Daoy (cell line): ENCODE data around the gene ZNF441. TPM values are rescaled to one million over a fixed set of nuclear protein-coding genes. Genes with fewer than 3 reads are reported as not detected.
"Not testable (repeated sequence)": the region's sequence is repeated elsewhere in the genome, so short reads cannot be mapped to it uniquely, and the experiment has no call there.

Experiments
- DNase-seq: peaks from one replicate; pipeline ENCODE4 v3.0.0-alpha.2; 2015; ENCODE audit warnings: low read depth
- total RNA-seq: library from RNA; depleted of rRNA; stranded (reverse); fragments of >200 nt; shearing (Covaris generic); gene quantifications from 2 replicates; pipeline ENCODE4 v1.2.3, GENCODE V29; 2014; rRNA removed

Gene ZNF441
- 2.3 and 4.1 TPM in 2 replicates for total RNA-seq

- peak; percentile 94 for DNase-seq
Observed at GRCh38 chr19:11766597-11767591, at the start of gene ZNF441. ZNF441 (plus strand) TSS chr19:11767000; CDS start chr19:11767194, 194 bp downstream.

- no peak for DNase-seq
Observed at GRCh38 chr19:11721681-11722080, 45.1 kb upstream of the ZNF441 start.

- no peak for DNase-seq
Observed at GRCh38 chr19:11722414-11722813, 44.4 kb upstream of the ZNF441 start.

GRCh38 chr19:11729586-11729985 is 37.2 kb upstream of the ZNF441 start:
- no peak for DNase-seq

- no peak for DNase-seq
Observed at GRCh38 chr19:11735375-11735774, 31.4 kb upstream of the ZNF441 start.

GRCh38 chr19:11736696-11737095 is 30.1 kb upstream of the ZNF441 start:
- DNase-seq: peak; percentile 46

- peak; percentile 46 for DNase-seq
Observed at GRCh38 chr19:11737964-11738745, 28.6 kb upstream of the ZNF441 start.

GRCh38 chr19:11738746-11739620 is 27.8 kb upstream of the ZNF441 start, which contains the start of gene ZNF823:
ZNF823 (minus strand) TSS chr19:11738946; CDS start chr19:11738819, 127 bp downstream.
- DNase-seq: peak; percentile 99

- peak; percentile 22 for DNase-seq
Observed at GRCh38 chr19:11745869-11746268, 20.9 kb upstream of the ZNF441 start.

- DNase-seq: no peak
Observed at GRCh38 chr19:11747277-11747676, 19.5 kb upstream of the ZNF441 start.

- no peak for DNase-seq
Observed at GRCh38 chr19:11749751-11750150, 17.0 kb upstream of the ZNF441 start.

- DNase-seq: no peak
Observed at GRCh38 chr19:11752244-11752736, 14.5 kb upstream of the ZNF441 start.

- no peak for DNase-seq
Observed at GRCh38 chr19:11754663-11755062, 12.1 kb upstream of the ZNF441 start.

GRCh38 chr19:11756965-11757364 is 9.8 kb upstream of the ZNF441 start:
- DNase-seq: no peak

- no peak for DNase-seq
Observed at GRCh38 chr19:11759805-11760204, 7.0 kb upstream of the ZNF441 start.

GRCh38 chr19:11763117-11763516 is 3.7 kb upstream of the ZNF441 start:
- no peak for DNase-seq

- no peak for DNase-seq
Observed at GRCh38 chr19:11763611-11764010, 3.2 kb upstream of the ZNF441 start.

- peak; percentile 33 for DNase-seq
Observed at GRCh38 chr19:11767633-11768133, 883 bp downstream of the ZNF441 start.

- no peak for DNase-seq
Observed at GRCh38 chr19:11769995-11770394, 3.2 kb downstream of the ZNF441 start.

GRCh38 chr19:11771520-11771919 is 4.7 kb downstream of the ZNF441 start:
- DNase-seq: not testable (repeated sequence)

- DNase-seq: not testable (repeated sequence)
Observed at GRCh38 chr19:11776669-11777068, 9.9 kb downstream of the ZNF441 start.
